GM18499 (cell line): ENCODE data around the gene MAPK1.
"Not testable (repeated sequence)": the region's sequence is repeated elsewhere in the genome, so short reads cannot be mapped to it uniquely, and the experiment has no call there.

ENCODE experiments used
- ATAC-seq: cut with Tn5 transposase; IDR thresholded peaks from one replicate; pipeline ENCODE4 v1.9.1; 2021; ENCODE audit warnings: moderate number of reproducible peaks; ENCODE audit not compliant: insufficient read depth, unreplicated experiment

MAPK1 gene

GRCh38 chr22:21731503-21731902 lies 135.9 kb downstream of the MAPK1 start:
- no peak for ATAC-seq

- ATAC-seq: no peak
These were observed 136.7 kb downstream of the MAPK1 start for GRCh38 chr22:21730535-21731308.

- not testable (repeated sequence) for ATAC-seq
These were observed 138.3 kb downstream of the MAPK1 start for GRCh38 chr22:21729184-21729583.

- no peak for ATAC-seq
These were observed 139.2 kb downstream of the MAPK1 start for GRCh38 chr22:21728270-21728669.

- no peak for ATAC-seq
These were observed 139.7 kb downstream of the MAPK1 start for GRCh38 chr22:21727768-21728167.

GRCh38 chr22:21727159-21727558 lies 140.3 kb downstream of the MAPK1 start:
- ATAC-seq: no peak

GRCh38 chr22:21726650-21727049 lies 140.8 kb downstream of the MAPK1 start:
- ATAC-seq: no peak

GRCh38 chr22:21725956-21726649 lies 141.3 kb downstream of the MAPK1 start:
- ATAC-seq: no peak

GRCh38 chr22:21724496-21724895 lies 142.9 kb downstream of the MAPK1 start:
- ATAC-seq: not testable (repeated sequence)

- not testable (repeated sequence) for ATAC-seq
These were observed 146.1 kb downstream of the MAPK1 start for GRCh38 chr22:21721195-21721852.

- ATAC-seq: not testable (repeated sequence)
These were observed 147.1 kb downstream of the MAPK1 start for GRCh38 chr22:21720191-21720859.

- ATAC-seq: no peak
These were observed 148.4 kb downstream of the MAPK1 start for GRCh38 chr22:21719024-21719423.

- ATAC-seq: no peak
These were observed 148.9 kb downstream of the MAPK1 start for GRCh38 chr22:21718499-21718898.

- ATAC-seq: not testable (repeated sequence)
These were observed 150.9 kb downstream of the MAPK1 start for GRCh38 chr22:21716395-21717122.

- ATAC-seq: no peak
These were observed 152.7 kb downstream of the MAPK1 start for GRCh38 chr22:21714786-21715185.

GRCh38 chr22:21714059-21714770 lies 153.2 kb downstream of the MAPK1 start:
- ATAC-seq: no peak

- no peak for ATAC-seq
These were observed 153.9 kb downstream of the MAPK1 start for GRCh38 chr22:21713428-21714058.

- no peak for ATAC-seq
These were observed 154.6 kb downstream of the MAPK1 start for GRCh38 chr22:21712751-21713427.
